RWPE2 (cell line): Measurements from ENCODE around the gene KCNN3.

Source experiments
- ATAC-seq: fragments of 200-7000 bp; cut with Tn5 transposase; 3 replicates; pipeline ENCODE4 v1.9.1; 2021; ENCODE audit warnings: low read depth
- DNase-seq: peaks from one replicate; pipeline ENCODE4 v3.0.0-alpha.2; 2020; ENCODE audit warnings: low spot score
- H3K27ac ChIP-seq: fragments of 450-650 bp; 2 replicates; pipeline ENCODE4 v1.5.1; 2017; ENCODE audit warnings: mild to moderate bottlenecking; ENCODE audit not compliant: poor library complexity, severe bottlenecking
- H3K27me3 ChIP-seq: fragments of 250-450 bp; sonication (Bioruptor Pico); 2 replicates; pipeline ENCODE4 v1.5.1; 2021; ENCODE audit warnings: mild to moderate bottlenecking, moderate library complexity; ENCODE audit not compliant: insufficient read depth, poor library complexity, severe bottlenecking
- H3K36me3 ChIP-seq: fragments of 250-450 bp; sonication (Bioruptor Pico); 2 replicates; pipeline ENCODE4 v1.5.1; 2020; ENCODE audit warnings: low read depth, mild to moderate bottlenecking, moderate library complexity
- H3K4me1 ChIP-seq: fragments of 250-450 bp; sonication (Bioruptor Pico); 2 replicates; pipeline ENCODE4 v1.5.1; 2021; ENCODE audit warnings: mild to moderate bottlenecking, moderate library complexity; ENCODE audit not compliant: insufficient read depth, poor library complexity, severe bottlenecking
- H3K4me3 ChIP-seq: fragments of 250-450 bp; sonication (Bioruptor Pico); 2 replicates; pipeline ENCODE4 v1.5.1; 2021; ENCODE audit warnings: mild to moderate bottlenecking, moderate library complexity; ENCODE audit not compliant: severe bottlenecking
- H3K9me3 ChIP-seq: fragments of 250-450 bp; sonication (Bioruptor Pico); 2 replicates; pipeline ENCODE4 v1.5.1; 2021; ENCODE audit warnings: mild to moderate bottlenecking, moderate library complexity; ENCODE audit not compliant: severe bottlenecking
- TF ChIP-seq, protein P1 (sequence below): fragments of 450-650 bp; IDR thresholded peaks from one replicate; pipeline ENCODE4 v1.5.1; 2017; ENCODE audit warnings: mild to moderate bottlenecking, moderate library complexity; ENCODE audit not compliant: poor library complexity, severe bottlenecking

The KCNN3 gene

DNA sequence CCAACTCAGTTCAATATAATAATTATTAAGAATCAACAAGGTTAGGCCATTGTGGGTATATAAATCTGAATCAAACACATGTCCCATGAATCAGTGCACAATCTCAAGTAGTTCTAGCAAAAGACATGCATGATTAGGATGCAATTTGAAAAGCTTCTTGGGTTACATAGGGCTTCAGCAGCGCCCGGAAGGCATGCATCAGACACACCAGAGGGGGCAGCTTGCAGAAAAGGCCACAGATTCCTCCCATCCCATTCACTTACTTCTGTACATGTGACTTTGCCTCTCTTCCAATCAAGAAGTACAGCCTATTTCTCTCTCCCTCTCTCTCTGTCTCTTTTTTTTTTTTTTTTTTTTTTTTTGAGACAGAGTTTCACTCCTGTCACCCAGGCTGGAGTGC, 91.8 kb downstream of the KCNN3 start:
- H3K27me3 ChIP-seq: no peaks in the 10 kb centered on the region
- DNase-seq (no peak), ATAC-seq (no peak)

DNA sequence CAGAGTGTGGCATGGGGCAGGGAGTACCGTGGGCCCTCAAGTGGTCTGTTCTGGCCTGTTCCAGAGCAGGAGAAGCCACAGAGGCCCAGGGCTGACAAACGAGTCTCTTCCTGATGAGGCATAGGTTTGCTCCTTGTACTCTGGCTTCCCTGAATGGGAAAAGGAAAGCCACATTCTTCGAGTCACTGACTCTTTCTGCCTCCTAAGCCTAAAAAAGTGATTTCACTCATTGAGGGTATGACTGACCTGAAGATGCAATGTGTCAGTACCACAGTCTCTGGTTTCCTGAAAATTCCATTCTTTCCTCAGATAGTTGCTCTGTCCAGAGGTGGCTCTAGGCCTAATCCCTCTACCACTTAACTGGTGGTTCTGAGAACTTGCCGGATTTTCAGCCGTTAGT, 92.3 kb downstream of the KCNN3 start:
- Histone ChIP-seq H3K27me3 (no peaks in the 10 kb centered on the region), H3K4me1 (no peaks in the 10 kb centered on the region), H3K9me3 (no peaks in the 10 kb centered on the region), H3K27ac (no peak overlapping the region), H3K4me3 (no peak overlapping the region), H3K36me3 (no peaks in the 10 kb centered on the region)
- TF ChIP-seq, protein P1, sequence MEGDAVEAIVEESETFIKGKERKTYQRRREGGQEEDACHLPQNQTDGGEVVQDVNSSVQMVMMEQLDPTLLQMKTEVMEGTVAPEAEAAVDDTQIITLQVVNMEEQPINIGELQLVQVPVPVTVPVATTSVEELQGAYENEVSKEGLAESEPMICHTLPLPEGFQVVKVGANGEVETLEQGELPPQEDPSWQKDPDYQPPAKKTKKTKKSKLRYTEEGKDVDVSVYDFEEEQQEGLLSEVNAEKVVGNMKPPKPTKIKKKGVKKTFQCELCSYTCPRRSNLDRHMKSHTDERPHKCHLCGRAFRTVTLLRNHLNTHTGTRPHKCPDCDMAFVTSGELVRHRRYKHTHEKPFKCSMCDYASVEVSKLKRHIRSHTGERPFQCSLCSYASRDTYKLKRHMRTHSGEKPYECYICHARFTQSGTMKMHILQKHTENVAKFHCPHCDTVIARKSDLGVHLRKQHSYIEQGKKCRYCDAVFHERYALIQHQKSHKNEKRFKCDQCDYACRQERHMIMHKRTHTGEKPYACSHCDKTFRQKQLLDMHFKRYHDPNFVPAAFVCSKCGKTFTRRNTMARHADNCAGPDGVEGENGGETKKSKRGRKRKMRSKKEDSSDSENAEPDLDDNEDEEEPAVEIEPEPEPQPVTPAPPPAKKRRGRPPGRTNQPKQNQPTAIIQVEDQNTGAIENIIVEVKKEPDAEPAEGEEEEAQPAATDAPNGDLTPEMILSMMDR: no peak
- DNase-seq: no peak
- ATAC-seq: no peak

More for the DNA sequence above, 91.8 kb downstream of the KCNN3 start:
- H3K4me3 ChIP-seq: no peak overlapping the region
- H3K36me3 ChIP-seq: no peaks in the 10 kb centered on the region
- TF ChIP-seq, protein P1: no peak
- no peak overlapping the region for H3K27ac ChIP-seq
- no peaks in the 10 kb centered on the region for H3K4me1 ChIP-seq
- no peaks in the 10 kb centered on the region for H3K9me3 ChIP-seq

GRCh38 chr1:154777154-154777553, 92.9 kb downstream of the KCNN3 start:
- ATAC-seq (no peak), DNase-seq (no peak)
- Histone ChIP-seq H3K36me3 (no peaks in the 10 kb centered on the region), H3K9me3 (no peaks in the 10 kb centered on the region), H3K27me3 (no peaks in the 10 kb centered on the region), H3K4me3 (no peak overlapping the region), H3K4me1 (no peaks in the 10 kb centered on the region), H3K27ac (no peak overlapping the region)
- TF ChIP-seq, protein P1: no peak

GRCh38 chr1:154775621-154776605, 94.2 kb downstream of the KCNN3 start:
- ATAC-seq (no peak), DNase-seq (no peak)
- Histone ChIP-seq H3K36me3 (no peaks in the 10 kb centered on the region), H3K27ac (no peak overlapping the region), H3K9me3 (no peaks in the 10 kb centered on the region), H3K4me3 (no peak overlapping the region), H3K27me3 (no peaks in the 10 kb centered on the region), H3K4me1 (no peaks in the 10 kb centered on the region)
- TF ChIP-seq, protein P1: no peak
